ENCODE data around the gene SLC46A1. TPM values are rescaled to one million over a fixed set of nuclear protein-coding genes. Genes with fewer than 3 reads are reported as not detected.

Gene SLC46A1
- total RNA-seq, 1 donor from 2014 or later = 5.9 TPM

DNA sequence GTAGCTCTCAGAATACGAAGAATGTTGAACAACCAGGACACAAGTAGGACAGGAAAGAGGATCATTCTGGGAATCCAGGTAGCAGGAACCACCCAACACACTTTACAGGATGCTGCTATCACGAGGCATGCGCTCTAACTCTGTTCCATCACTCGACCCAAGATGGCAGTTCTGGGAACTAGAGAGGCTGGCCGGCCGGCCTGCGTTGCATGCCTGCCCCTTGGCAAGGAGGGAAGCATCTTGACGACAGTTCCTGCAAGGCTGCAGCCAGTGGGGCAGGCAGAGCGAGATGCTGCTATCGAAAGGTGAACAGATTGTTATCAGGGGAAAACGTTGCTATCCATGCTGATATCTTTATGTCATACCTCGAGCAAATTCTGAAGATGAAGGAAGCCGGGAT is 19.2 kb upstream of the SLC46A1 start:
- DNase-seq (ENCODE audit: extremely low spot score, unreplicated experiment) = peak; percentile 83
- TF ChIP-seq, protein P1, sequence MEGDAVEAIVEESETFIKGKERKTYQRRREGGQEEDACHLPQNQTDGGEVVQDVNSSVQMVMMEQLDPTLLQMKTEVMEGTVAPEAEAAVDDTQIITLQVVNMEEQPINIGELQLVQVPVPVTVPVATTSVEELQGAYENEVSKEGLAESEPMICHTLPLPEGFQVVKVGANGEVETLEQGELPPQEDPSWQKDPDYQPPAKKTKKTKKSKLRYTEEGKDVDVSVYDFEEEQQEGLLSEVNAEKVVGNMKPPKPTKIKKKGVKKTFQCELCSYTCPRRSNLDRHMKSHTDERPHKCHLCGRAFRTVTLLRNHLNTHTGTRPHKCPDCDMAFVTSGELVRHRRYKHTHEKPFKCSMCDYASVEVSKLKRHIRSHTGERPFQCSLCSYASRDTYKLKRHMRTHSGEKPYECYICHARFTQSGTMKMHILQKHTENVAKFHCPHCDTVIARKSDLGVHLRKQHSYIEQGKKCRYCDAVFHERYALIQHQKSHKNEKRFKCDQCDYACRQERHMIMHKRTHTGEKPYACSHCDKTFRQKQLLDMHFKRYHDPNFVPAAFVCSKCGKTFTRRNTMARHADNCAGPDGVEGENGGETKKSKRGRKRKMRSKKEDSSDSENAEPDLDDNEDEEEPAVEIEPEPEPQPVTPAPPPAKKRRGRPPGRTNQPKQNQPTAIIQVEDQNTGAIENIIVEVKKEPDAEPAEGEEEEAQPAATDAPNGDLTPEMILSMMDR (IDR thresholded peaks at IDR 0.05) = no peak
- Mint-ChIP-seq H3K4me1 (ENCODE audit: unreplicated experiment) (no peaks in the 10 kb centered on the region), H3K4me3 (ENCODE audit: unreplicated experiment) (no peak overlapping the region), H3K9me3 (ENCODE audit: unreplicated experiment) (no peaks in the 10 kb centered on the region), H3K36me3 (ENCODE audit: unreplicated experiment) (no peaks in the 10 kb centered on the region), H3K27me3 (ENCODE audit: unreplicated experiment) (peaks cover 26% of the 10 kb centered on the region), H3K27ac (ENCODE audit: unreplicated experiment) (no peak overlapping the region)

DNA sequence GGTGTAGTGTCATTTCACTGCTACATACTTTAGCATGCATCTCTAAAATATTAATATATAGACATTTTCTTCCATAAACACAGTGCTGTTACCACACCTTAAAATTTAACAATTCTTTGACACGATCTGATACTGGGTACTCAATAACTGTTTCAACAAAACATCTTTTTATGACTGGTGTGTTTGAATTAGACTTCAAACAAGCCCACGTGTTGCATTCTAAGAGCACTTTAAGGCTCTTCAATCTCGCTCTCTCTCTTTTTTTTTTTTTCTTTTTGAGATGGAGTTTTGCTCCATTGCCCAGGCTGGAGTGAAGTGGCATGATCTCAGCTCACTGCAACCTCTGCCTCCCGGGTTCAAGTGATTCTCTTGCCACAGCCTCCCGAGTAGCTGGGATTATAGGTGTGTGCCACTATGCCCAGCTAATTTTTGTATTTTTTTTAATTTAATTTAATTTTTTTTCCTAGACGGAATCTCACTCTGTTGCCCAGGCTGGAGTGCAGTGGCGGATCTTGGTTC is 15.8 kb upstream of the SLC46A1 start:
- Mint-ChIP-seq H3K4me3 (ENCODE audit: unreplicated experiment) (no peak overlapping the region), H3K27me3 (ENCODE audit: unreplicated experiment) (peaks cover 32% of the 10 kb centered on the region), H3K36me3 (ENCODE audit: unreplicated experiment) (no peaks in the 10 kb centered on the region), H3K27ac (ENCODE audit: unreplicated experiment) (no peak overlapping the region), H3K9me3 (ENCODE audit: unreplicated experiment) (no peaks in the 10 kb centered on the region), H3K4me1 (ENCODE audit: unreplicated experiment) (no peaks in the 10 kb centered on the region)
- TF ChIP-seq, protein P1 (IDR thresholded peaks at IDR 0.05) = no peak
- no peak for DNase-seq (ENCODE audit: extremely low spot score, unreplicated experiment)

DNA sequence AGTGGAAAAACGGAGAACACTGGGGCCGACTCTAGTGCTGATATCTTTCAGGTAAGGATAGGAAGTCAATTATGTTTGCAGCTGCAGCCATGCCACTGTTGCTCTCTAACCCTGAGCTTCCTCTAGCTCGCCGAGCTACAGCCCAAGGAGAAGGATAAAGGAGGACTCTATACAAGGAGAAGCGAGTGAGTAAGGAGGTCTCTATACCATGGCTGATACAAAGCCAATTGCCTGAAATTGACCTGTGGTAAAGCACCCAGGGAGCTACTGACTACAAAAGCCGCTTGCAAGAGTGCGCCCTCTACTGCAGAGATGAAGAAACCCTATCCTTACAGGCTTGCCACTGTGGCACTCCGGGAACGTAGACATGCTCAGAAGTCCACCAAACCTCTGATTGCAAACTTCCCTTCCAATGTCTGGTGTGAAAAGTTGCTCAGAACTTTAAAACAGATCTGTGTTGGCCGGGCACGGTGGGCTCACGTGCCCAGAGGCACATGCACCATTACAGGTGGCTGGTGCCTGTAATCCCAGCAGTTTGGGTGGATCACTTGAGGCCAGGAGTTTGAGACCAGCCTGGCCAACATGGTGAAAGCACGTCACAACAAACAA is 10.8 kb upstream of the SLC46A1 start:
- DNase-seq (ENCODE audit: extremely low spot score, unreplicated experiment) = no peak
- H3K4me3 Mint-ChIP-seq (ENCODE audit: unreplicated experiment) = no peak overlapping the region
- no peak overlapping the region for H3K27ac Mint-ChIP-seq (ENCODE audit: unreplicated experiment)
- H3K9me3 Mint-ChIP-seq (ENCODE audit: unreplicated experiment) = no peaks in the 10 kb centered on the region
- TF ChIP-seq, protein P1 (IDR thresholded peaks at IDR 0.05) = peak; percentile 66
- H3K27me3 Mint-ChIP-seq (ENCODE audit: unreplicated experiment) = peaks cover 46% of the 10 kb centered on the region
- no peaks in the 10 kb centered on the region for H3K4me1 Mint-ChIP-seq (ENCODE audit: unreplicated experiment)
- no peaks in the 10 kb centered on the region for H3K36me3 Mint-ChIP-seq (ENCODE audit: unreplicated experiment)

DNA sequence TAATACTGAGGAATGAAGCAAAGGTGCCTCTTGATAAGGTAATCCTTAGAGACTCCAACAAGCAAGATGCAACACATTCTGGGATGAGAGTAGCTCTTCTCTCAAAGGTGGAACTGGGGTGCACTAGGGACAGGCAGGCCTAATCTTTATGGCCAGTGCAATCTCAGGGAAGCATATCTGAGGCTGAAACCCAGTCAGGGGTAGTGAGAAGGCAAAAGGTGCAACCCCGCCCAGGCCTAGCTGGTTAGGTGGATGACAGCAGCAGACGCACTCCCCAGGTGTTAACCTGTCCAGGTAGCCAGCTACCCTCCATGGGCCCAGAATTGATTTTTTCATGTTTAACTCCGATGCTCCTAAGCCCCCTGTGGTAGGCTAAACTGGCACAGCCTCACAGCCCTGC is 9.9 kb upstream of the SLC46A1 start:
- Mint-ChIP-seq H3K27me3 (ENCODE audit: unreplicated experiment) (peaks cover 55% of the 10 kb centered on the region), H3K27ac (ENCODE audit: unreplicated experiment) (no peak overlapping the region)

DNA sequence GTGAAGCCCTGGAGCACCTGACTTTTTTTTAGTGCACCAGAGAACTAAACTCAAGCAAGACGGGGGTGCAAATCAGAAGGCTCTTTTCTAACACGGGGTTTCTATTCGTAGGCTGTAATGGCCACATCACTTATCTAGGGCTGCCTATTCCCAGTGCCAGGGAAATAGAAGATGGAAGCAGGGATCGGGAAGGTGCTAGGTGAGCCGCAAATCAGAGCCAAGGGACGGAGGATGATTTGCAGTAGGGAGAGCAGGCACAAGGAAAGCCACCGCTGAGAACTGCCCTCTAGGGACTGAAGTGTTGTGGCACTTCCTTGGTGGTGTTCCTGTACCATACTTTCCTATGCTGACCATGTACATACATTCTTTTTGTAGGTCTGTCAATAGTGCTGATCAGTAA is 7.8 kb upstream of the SLC46A1 start:
- TF ChIP-seq, protein P1 (IDR thresholded peaks at IDR 0.05) = no peak
- no peak for DNase-seq (ENCODE audit: extremely low spot score, unreplicated experiment)
- Mint-ChIP-seq H3K4me1 (ENCODE audit: unreplicated experiment) (no peaks in the 10 kb centered on the region), H3K27me3 (ENCODE audit: unreplicated experiment) (peaks cover 59% of the 10 kb centered on the region), H3K36me3 (ENCODE audit: unreplicated experiment) (no peaks in the 10 kb centered on the region), H3K4me3 (ENCODE audit: unreplicated experiment) (no peak overlapping the region), H3K27ac (ENCODE audit: unreplicated experiment) (no peak overlapping the region), H3K9me3 (ENCODE audit: unreplicated experiment) (no peaks in the 10 kb centered on the region)

More for the DNA sequence above, 9.9 kb upstream of the SLC46A1 start:
- DNase-seq (ENCODE audit: extremely low spot score, unreplicated experiment) = no peak
- no peaks in the 10 kb centered on the region for H3K4me1 Mint-ChIP-seq (ENCODE audit: unreplicated experiment)
- H3K4me3 Mint-ChIP-seq (ENCODE audit: unreplicated experiment) = no peak overlapping the region
- TF ChIP-seq, protein P1 (IDR thresholded peaks at IDR 0.05) = no peak
- no peaks in the 10 kb centered on the region for H3K9me3 Mint-ChIP-seq (ENCODE audit: unreplicated experiment)
- H3K36me3 Mint-ChIP-seq (ENCODE audit: unreplicated experiment) = no peaks in the 10 kb centered on the region
